Measurements from ENCODE around the gene CKAP4. TPM values are rescaled to one million over a fixed set of nuclear protein-coding genes. Genes with fewer than 3 reads are reported as not detected.

CKAP4 gene
- total and polyA plus RNA-seq, 2 of the 13 experiments (the other 11 are each of a cell fraction or from before 2014, with no cell fraction given), result 39.2 to 70.2 TPM

DNA sequence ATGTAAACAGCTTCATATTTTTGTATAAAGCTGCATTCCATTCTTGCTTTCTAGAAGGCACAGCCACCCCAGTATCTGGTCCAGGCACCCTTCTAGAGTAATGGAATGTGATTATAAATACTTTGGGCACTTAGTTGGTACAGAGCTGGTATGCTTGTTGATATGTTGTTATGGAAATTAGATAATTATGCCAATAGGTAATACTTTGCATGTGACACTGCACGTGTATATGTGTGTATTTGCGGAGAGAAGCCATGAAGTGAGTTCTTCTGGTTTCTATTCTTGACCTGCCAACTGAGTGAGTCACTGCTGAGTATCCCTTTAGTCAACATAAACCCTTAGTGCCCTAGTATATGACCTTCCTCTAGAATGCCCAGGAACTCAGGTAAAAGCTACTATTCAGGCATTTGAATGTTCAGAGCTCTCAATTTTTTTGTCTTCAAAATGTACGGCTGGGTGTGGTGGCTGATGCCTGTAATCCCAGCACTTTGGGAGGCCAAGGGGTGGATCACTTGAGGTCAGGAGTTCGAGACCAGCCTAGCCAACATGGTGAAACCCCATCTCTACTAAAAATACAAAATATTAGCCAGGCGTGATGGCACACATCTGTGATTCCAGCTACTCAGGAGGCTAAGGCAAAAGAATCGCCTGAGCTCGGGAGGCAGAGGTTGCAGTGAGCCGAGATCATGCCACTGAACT lies 48.5 kb upstream of the CKAP4 start (continued):
- TF ChIP-seq HMGXB4 (CRISPR knock-in tag; IDR thresholded peaks at IDR 0.05; ENCODE audit: borderline replicate concordance in 1 of 2, low read depth in 1 of 2) (no peak), IRF2 (CRISPR knock-in tag; IDR thresholded peaks at IDR 0.05) (no peak), ARID5B (CRISPR knock-in tag; IDR thresholded peaks at IDR 0.05) (peak; percentile 87), ZNF670 (CRISPR knock-in tag; IDR thresholded peaks at IDR 0.05; ENCODE audit: borderline replicate concordance) (no peak), KLF12 (CRISPR knock-in tag; IDR thresholded peaks at IDR 0.05; ENCODE audit: borderline replicate concordance) (no peak), KDM5A (IDR thresholded peaks at IDR 0.05; ENCODE audit: borderline replicate concordance, low read length) (no peak), NR3C1 (CRISPR knock-in tag; IDR thresholded peaks at IDR 0.05) (no peak), NPAS2 (CRISPR knock-in tag; IDR thresholded peaks at IDR 0.05; ENCODE audit: borderline replicate concordance) (no peak), SNAPC2 (CRISPR knock-in tag; IDR thresholded peaks at IDR 0.05) (no peak)
- TF ChIP-seq, protein P1, sequence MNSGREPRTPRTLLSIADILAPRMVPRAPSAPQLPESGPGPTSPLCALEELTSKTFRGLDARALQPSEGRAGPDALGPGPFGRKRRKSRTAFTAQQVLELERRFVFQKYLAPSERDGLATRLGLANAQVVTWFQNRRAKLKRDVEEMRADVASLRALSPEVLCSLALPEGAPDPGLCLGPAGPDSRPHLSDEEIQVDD (CRISPR knock-in tag; IDR thresholded peaks at IDR 0.05; ENCODE audit: borderline replicate concordance), result no peak
- TF ChIP-seq, protein P2, sequence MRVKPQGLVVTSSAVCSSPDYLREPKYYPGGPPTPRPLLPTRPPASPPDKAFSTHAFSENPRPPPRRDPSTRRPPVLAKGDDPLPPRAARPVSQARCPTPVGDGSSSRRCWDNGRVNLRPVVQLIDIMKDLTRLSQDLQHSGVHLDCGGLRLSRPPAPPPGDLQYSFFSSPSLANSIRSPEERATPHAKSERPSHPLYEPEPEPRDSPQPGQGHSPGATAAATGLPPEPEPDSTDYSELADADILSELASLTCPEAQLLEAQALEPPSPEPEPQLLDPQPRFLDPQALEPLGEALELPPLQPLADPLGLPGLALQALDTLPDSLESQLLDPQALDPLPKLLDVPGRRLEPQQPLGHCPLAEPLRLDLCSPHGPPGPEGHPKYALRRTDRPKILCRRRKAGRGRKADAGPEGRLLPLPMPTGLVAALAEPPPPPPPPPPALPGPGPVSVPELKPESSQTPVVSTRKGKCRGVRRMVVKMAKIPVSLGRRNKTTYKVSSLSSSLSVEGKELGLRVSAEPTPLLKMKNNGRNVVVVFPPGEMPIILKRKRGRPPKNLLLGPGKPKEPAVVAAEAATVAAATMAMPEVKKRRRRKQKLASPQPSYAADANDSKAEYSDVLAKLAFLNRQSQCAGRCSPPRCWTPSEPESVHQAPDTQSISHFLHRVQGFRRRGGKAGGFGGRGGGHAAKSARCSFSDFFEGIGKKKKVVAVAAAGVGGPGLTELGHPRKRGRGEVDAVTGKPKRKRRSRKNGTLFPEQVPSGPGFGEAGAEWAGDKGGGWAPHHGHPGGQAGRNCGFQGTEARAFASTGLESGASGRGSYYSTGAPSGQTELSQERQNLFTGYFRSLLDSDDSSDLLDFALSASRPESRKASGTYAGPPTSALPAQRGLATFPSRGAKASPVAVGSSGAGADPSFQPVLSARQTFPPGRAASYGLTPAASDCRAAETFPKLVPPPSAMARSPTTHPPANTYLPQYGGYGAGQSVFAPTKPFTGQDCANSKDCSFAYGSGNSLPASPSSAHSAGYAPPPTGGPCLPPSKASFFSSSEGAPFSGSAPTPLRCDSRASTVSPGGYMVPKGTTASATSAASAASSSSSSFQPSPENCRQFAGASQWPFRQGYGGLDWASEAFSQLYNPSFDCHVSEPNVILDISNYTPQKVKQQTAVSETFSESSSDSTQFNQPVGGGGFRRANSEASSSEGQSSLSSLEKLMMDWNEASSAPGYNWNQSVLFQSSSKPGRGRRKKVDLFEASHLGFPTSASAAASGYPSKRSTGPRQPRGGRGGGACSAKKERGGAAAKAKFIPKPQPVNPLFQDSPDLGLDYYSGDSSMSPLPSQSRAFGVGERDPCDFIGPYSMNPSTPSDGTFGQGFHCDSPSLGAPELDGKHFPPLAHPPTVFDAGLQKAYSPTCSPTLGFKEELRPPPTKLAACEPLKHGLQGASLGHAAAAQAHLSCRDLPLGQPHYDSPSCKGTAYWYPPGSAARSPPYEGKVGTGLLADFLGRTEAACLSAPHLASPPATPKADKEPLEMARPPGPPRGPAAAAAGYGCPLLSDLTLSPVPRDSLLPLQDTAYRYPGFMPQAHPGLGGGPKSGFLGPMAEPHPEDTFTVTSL (CRISPR knock-in tag; IDR thresholded peaks at IDR 0.05; ENCODE audit: borderline replicate concordance), result no peak

Data from HepG2 (cell line).